ENCODE data around the gene LAMA5.

Gene LAMA5

DNA sequence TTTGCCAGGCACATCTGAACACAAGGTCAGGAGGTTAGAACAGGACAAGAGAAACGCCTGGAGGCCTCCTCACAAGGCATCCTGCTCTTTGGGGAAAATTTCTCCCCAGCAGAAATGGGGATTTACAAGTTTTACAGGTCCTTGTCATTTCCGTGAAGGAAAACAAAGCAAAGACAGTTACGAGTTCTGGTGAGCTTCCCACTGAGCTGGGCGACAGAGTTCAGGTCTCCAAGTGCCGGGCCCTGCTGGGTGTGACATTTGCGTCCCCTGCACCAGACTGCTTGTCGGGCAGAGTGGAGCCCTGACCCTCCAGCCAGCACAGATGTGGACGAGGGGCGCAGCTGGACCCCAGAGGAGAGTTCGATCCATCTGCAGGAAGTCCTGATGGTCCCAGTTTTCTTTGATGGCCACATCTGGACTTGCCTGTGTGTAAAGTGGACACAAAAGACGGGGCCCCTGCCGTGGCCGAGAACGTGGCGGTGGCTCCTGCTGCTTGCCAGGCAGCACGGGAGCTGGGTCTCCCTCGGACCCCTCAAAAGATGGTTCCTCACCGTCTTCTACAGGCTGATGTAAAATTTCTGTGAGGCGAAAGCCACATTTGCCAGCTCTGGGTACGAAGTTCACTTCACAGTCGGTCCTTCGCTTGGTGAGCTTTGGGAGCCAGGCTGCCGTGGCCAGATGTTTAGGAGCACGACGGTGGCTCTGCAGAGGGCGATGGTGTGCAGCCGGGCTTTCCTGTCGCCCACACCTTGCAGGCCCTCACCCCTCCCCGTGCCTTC, 69.5 kb downstream of the LAMA5 start:
- DNase-seq = no peak

DNA sequence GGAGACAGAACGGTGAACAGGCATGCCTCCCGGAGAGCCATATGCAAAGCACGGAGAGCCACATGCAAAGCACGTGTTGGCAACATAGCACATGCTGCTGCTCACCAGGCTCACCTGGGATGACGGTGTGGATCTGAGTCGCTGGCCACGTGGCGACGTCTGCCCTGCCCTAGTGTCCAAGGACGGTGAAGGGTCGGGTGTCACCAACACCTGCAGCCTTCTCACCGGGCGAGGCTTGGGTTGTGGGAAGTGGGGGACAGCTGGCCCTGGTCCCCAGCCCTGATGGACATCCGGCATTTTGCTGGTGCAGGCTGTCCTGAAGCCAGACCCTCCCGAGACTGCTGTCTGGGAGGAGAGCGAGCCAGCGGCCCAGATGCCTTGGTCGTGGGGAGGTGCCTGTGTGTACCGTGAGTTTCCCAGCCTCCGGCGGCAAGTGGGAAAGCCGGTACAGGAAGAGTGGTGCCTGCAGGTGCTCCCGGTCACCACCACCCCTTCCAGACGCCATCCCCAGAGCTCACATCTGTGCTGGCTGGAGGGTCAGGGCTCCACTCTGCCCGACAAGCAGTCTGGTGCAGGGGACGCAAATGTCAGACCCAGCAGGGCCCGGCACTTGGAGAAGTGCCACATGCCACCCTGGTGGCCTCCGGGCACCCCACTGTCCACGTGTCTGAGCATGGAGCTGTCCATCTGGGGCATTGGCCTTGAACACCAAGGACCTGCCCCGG, 70.2 kb downstream of the LAMA5 start:
- no peak for DNase-seq

DNA sequence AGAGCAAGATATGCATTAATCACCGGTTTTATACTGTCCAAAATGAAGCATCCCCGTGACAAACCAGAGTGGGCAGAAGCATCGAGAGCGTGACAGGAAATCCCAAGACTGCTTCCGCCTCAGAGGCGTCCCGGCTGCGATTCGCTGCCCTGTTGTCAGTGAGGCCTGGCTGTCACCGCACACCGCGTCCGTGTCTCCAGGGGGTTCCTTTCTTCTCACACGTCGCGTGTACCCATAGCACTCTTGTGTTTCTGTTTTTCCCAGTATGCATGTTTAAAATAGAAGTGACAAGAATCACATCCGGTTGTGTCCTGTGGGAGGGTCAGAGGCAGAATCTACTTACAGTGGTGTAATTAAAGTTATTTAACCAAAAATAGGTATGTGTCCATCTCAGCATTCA, 72.6 kb downstream of the LAMA5 start:
- no peak for DNase-seq

DNA sequence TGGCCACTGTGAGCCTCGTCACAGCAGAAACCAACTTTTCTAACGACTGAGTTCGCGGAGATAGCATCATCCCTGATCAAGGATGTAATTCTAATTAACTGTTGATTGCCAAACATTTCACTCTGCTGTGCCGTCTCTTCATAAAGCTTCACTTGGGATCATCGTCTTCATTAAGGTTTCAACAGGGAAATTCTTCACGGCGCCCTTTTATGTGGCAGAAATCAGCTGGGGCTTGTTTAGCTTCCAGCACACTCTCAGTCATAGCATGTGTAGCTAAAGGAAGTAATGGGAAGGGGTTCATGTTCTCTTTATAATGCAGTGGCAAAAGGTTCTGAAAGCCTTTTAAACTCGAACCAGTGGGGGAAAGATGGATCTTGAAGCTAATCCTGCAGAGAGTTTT, 73.2 kb downstream of the LAMA5 start:
- no peak for DNase-seq

DNA sequence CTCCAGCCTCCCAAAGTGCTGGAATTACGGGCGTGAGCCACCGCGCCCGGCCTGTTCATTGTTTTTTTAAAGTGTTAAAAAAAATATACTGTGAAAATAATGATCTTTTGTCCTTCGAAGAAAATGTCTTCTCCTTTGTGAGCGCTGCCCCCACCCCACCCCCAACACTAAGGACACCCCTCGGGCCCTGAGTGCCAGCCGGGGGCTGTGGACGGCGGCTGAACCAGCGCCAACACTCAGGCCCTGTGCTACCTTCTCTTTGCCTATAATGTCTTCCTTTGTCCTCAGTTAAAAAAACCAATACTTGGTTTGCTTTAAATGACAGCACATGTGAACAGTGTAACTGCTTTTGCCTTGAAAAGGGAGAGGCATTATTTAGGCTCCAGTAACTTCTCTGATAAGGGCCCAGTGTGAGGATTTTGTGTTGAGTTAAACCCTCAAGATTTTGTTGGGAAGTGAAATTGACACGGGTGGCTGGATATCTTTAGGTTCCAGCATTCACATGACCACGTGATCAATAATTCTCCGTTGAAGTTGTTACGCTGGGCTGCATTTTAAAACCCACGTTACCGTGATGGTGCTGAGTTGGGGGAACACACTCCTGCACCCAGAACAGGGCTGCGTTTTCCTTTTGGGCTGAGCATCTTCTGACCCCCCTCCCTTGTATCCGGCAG, 73.9 kb downstream of the LAMA5 start:
- DNase-seq = no peak

DNA sequence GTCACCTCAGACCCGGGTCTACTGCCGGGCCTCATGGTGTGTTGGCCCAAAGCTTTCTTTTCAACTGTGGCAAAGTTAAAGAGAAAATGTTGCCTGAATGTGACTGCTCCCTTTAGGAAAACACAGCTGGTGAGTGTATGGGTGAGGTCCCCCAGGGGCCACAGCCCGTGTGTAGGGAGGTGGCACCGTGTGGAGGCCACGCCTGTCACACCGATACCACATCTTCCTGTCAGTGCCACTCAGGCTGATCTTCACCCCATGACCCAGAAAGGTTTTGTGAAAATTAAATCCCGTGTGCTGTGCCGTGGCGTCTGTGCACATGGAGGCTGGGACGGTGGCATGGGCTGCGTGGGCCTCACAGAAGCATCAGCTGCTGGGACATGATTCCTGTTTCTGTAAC, 75.0 kb downstream of the LAMA5 start:
- DNase-seq = no peak

DNA sequence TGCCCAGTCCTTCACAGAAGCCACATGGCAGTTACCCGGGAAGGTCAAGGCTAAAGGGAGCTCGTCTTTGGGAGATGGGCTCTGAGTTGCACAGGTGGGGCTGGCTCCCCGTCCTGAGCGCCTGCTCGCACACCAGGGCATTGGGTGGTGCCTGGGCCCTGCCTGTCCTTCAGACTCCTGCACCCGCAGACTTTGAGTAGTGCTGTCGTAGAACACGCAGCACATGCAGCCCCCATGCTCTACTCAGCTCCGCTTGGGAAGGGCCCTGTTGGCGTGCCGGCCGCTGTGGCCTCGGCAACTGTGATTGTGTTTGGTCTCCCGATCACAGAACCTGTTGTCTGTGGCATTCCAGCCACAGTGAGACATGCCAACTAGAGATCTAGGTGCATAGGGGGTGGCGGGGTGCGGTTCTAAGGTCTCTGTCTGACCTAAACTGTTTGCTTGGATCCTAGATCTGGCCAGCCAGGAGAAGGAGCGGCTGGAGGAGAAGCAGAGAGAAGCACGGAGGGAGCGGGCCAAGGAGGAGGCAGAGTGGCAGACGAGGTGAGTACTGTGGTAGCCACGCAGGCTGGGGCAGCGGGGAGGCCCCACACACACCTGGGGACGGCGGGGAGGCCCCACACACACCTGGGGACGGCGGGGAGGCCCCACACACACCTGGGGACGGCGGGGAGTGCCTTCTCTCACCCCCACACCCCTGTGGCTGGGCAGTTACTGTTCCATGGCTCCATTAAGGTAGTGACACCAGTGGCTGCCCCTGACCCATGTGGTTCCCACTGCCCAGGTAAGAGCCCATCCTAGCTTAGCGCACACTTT, 75.7 kb downstream of the LAMA5 start:
- DNase-seq = no peak

DNA sequence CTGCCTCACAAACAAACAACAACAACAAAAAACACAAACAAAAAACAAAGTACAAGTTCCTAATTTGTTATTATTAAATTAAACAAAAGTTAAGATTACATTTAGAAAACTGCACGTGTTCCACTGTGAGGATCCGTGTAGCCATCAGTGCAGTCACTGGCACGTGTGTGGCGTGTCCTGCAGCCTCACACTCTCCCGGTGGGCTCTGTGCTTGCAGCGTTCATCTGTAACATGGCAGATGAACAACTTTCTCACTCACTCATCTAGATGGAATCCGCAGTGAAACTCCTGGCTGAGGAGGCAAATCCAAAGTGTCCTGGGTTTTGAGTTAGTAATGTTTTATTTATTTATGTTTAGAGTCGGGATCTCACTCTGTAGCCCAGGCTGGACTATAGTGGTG, 77.2 kb downstream of the LAMA5 start:
- DNase-seq = no peak

DNA sequence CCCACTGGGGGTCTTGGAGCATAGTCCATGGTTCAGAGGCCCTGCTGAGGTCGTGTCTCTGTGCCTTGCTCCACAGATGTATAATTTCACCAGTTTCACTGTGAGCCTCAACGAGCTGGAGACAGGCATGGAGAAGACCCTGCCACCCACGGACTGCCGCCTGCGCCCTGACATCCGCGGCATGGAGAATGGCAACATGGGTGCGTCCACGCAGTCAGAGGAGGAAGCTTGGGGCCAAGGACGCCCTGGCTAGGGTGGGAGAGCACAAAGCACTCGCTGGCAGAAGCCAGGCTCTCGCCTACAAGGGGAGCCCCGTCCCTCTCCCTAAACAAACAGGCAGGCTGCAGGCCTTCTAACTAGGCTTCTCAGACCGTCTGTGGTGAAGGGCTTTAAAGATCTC, 78.0 kb downstream of the LAMA5 start:
- DNase-seq = no peak

DNA sequence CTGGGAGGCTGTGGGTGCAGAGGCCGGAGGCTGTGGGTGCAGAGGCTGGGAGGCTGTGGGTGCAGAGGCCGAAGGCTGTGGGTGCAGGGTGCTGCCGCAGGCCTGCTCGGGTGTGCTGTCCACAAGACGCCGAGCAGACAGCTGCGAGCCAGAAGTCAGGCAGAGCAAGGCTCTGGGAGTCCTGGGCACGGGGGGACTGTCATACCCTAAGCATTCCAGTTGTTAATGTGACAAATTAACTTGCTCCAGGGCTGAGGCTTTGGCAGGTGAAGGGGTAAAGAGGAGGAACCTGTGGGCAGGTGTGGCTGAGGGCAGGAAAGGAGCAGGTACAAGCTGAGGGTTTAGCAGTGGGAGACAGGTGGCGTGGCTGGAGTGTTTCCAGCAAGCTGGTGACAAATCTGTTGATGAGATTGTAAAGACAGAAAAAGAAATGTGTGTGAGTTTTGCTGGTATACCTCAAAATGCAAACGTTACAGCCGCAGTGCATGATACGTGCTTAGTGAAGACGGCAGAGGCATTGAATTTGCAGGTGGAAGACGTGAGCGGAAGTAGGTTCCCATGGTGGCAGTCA, 78.5 kb downstream of the LAMA5 start:
- DNase-seq = no peak

DNA sequence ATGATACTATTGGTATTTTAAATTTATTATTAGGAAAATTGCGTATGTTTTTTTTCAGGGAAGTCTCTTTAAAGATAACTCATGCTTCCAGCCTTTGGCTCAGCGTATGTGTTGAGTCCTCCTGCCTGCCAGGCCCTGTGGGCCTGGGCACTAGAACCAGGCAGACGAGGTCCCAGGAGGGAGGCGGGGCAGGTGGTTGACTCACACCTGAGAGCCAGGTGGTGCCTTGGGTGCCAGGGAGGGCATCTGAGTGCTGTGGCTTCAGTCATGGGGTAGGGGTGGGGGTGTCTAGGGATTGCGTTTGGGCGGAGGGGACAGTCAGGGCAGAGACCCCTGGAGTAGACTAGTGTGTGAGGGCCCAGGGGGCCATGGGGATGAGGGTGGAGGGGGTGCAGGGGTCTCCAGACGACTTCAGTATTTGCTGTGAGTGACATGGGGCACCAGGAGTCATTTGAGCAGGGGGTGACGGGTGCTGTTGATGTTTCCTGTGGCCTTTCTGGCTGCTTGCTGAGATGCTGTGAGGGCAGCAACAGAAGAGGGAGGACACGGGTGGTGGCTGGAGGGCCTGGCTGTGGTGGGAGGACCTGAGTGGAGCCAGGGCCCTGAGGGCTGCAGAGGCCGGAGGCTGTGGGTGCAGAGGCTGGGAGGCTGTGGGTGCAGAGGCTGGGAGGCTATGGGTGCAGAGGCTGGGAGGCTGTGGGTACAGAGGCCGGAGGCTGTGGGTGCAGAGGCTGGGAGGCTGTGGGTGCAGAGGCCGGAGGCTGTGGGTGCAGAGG, 79.2 kb downstream of the LAMA5 start:
- DNase-seq = no peak

DNA sequence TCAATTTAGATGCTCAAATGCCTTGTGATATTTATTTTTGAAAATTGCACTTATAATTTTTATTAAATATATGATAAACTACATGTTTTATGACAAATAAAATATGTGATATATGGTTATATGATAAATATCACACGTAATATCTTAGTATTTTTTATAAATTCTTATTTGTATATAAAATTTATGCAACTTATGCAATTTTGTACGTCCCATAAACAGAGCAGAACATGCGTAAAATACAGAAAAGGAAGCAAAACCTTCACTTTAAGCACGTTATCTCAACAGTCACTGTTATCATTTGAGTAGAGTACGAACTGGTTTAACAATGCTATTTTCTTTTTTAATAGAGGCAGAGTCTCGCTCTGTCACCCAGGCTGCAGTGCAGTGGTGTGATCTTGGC, 80.0 kb downstream of the LAMA5 start:
- DNase-seq = no peak

DNA sequence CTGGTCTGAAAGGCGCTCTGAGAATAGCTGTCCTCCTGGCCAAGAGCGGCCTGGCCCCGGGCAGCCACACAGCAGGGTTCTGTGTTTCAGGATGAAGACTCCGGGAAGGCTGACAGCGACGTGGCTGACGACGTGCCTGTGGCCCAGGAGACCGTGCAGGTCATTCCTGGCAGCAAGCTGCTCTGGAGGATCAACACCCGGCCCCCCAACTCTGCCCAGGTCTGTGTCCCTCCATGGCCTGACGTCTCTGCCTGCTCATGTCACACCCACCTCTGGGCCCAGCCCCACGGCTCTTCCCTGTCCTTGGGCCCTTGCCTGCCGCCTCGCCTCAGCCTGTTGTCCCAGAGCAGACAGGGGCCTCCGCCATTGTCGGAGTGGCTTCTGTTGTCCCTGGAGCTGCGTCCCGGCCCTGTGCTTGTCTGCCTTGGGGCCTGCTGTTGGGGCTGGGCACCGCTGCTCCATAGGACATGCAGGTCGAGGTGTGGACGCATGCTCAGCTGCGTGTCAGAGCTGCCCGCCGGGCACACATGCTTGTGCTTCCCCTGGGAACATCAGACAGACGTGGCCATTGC, 80.5 kb downstream of the LAMA5 start:
- DNase-seq = no peak

DNA sequence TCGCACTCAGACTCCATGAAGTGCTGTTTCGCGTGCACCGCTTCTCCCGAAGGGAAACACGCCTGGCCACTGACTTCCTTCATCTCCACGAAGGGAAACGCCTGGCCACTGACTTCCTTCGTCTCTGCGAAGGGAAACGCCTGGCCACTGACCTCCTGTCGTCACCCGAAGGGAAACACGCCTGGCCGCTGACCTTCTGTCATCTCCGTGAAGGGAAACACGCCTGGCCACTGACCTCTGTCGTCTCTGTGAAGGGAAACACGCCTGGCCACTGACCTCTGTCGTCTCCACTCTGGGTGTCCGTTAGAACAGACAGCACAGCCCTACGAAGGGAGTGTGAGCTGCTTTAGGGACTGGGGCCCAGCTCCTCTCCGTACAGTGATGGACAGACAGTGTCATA, 81.4 kb downstream of the LAMA5 start:
- DNase-seq = no peak

DNA sequence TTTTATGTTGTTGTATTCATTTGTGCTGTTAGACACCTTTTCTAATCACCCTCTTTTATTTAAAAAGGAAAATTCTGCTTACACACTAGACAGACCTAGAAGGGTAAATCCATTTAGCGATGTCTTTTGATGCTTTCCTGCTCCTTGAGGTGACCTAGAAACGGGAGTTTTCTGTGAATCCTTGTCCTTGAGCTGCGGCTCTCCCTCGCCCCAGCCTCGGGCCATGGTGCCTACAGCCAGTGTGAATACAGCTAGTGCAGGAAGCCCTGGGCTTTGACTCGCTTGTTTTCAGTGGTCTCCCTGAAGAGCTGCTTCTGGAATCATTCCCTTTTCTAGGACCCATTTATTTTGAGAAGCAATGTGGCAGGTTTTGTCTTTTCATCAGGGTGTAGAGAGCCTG, 82.0 kb downstream of the LAMA5 start:
- no peak for DNase-seq

DNA sequence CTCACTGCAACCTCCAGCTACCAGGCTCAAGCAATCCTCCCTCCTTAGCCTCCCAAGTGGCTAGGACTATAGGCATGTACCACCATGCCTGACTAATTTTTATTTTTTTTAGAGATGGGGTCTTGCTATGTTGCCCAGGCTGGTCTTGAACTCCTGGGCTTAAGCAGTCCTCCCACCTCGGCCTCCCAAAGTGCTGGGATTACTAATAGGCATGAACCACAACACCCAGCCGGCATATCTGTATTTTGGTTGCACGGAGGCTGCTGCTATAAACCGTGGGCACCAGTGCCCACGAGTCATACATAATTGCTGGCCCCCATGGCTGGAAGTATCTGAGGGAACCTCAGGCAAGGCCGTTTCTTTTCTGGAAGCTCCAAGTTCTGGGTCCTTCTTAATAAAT, 82.7 kb downstream of the LAMA5 start:
- DNase-seq = no peak

DNA sequence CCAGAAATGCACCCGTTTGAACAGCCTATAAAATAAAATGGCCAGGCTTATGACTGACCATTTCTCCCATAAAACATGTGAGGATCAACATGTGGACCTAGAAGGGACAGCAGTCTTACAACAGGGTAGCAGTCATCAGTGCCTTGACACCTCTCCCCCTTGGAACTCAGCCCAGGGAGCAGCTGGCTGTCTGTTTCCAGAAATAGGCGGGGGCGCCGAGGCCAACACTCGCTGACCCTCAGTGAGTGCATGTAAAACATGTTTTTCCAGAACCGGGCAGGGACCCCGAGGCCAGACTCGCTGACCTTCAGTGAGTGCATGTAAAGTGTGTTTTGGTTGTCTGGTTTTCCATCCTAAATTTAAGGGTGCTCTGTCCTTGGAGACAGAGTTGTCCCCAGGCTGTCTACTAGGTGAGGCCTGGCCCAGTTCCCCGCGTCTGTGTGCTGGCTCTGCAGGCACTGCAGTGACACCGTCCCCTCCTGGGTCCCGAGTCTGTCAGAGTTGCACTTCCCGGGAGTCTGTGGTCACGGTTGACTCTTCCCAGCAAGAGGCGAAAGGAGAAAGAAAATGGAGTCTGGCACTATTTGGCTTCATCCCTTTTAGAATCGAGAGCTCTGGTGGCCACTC, 84.1 kb downstream of the LAMA5 start:
- no peak for DNase-seq

DNA sequence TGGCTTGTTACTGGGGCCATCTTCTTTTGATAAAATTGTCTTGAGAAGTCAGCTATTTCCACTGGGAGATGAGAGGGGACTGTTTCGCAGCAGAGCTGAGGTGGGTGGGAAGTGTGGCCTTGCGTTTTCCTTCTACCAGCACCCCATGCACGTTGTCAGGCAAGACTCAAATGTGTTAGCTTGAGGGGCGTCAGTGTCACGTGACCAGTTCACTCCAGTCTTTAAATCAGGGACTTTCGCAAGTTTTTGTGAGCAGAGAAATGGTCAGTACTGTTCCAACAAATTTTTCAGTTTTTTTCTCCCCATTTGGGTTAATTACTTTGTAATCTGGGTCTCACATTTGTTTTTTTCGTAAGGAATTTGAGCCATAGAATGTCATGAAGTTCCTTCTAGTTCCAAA, 85.0 kb downstream of the LAMA5 start:
- no peak for DNase-seq

DNA sequence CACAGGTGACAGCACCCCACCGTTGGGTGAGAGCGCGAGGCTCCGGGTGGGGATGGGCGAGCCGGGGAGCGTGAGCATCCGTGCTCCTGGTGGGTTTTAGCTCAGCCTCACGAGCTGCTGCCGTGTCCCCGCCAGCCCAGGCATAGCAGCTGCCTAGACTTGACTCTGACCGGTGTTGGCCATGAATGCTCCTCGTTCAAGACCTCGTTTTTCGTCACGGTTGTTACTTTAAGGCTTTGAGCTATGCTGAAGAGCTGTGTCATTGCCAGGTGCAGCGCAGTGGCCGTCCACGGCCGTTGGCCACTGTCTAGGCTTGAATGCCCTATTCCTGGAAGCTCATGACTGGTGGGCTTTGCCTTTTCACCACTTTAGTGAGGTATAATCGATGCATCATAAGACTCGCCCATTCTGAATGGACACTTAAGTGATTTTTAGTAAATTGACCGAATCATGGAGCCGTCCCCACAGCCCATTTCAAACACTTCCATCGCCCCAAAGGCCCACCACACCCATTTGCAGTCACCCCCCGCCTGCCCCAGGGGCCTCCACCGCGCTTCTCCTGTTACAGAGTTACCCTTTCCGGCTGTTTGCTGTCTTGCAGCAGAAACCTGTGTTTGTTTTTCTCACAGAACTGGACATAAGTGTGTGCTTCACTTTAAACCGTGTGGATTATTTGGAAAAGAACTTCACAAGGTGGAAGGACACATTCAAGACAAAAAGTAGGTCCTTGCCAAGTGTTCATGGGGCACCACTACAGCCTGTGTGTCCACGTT, 85.8 kb downstream of the LAMA5 start:
- no peak for DNase-seq

DNA sequence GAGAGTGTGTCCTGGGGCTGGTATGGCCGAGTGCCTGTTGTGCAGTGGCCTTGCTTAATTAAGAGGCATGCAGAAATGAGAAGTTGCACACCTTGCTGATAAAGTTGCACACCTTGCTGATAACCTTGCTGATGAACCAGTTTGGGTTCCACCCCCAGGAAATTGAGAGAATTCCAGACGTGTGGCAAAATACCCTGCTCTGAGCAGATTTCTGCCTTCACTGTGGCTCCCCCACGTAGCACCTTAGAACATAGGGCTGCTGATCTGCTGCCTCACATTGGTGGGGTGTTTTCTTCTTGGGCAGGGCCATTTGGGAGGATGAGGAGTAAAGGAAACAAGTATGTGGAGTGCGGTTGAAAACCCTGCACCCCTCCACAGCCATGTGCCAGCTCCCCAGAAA, 86.8 kb downstream of the LAMA5 start:
- no peak for DNase-seq

All from EL (cell line).